Stimulated activated naive CD8-positive, alpha-beta T cell treated with anti-CD3 and anti-CD28 coated beads, Interleukin-15, Interleukin-2, amounts not matched to agents 100 ng/mL and 50 ng/mL, for 24 hours (primary cell): ENCODE results near the gene PDE7B.
"Not testable (repeated sequence)": the region's sequence is repeated elsewhere in the genome, so short reads cannot be mapped to it uniquely, and the experiment has no call there.

Experiments
- H3K27ac Mint-ChIP-seq: one replicate; pipeline ENCODE4 v1.8.0; 2021; ENCODE audit warnings: mild to moderate bottlenecking, mixed read lengths
- H3K27me3 Mint-ChIP-seq: one replicate; pipeline ENCODE4 v1.8.0; 2021; ENCODE audit warnings: mixed read lengths
- H3K36me3 Mint-ChIP-seq: one replicate; pipeline ENCODE4 v1.8.0; 2021; ENCODE audit warnings: low read depth, mixed read lengths
- H3K4me1 Mint-ChIP-seq: one replicate; pipeline ENCODE4 v1.8.0; 2021; ENCODE audit warnings: low read depth, mixed read lengths
- H3K4me3 Mint-ChIP-seq: one replicate; pipeline ENCODE4 v1.8.0; 2021; ENCODE audit warnings: mild to moderate bottlenecking, mixed read lengths
- H3K9me3 Mint-ChIP-seq: one replicate; pipeline ENCODE4 v1.8.0; 2021; ENCODE audit warnings: mixed read lengths

The PDE7B gene

GRCh38 chr6:136184738-136185137, 333.2 kb downstream of the PDE7B start:
- Mint-ChIP-seq H3K9me3 (no peaks in the 10 kb centered on the region), H3K4me1 (no peaks in the 10 kb centered on the region), H3K36me3 (no peaks in the 10 kb centered on the region), H3K4me3 (no peak overlapping the region), H3K27me3 (no peaks in the 10 kb centered on the region), H3K27ac (no peak overlapping the region)

GRCh38 chr6:136186363-136186762, 334.9 kb downstream of the PDE7B start:
- no peaks in the 10 kb centered on the region for H3K27me3 Mint-ChIP-seq
- H3K4me1 Mint-ChIP-seq, result no peaks in the 10 kb centered on the region
- H3K4me3 Mint-ChIP-seq, result no peak overlapping the region
- H3K27ac Mint-ChIP-seq, result no peak overlapping the region
- H3K9me3 Mint-ChIP-seq, result no peaks in the 10 kb centered on the region
- no peaks in the 10 kb centered on the region for H3K36me3 Mint-ChIP-seq

DNA sequence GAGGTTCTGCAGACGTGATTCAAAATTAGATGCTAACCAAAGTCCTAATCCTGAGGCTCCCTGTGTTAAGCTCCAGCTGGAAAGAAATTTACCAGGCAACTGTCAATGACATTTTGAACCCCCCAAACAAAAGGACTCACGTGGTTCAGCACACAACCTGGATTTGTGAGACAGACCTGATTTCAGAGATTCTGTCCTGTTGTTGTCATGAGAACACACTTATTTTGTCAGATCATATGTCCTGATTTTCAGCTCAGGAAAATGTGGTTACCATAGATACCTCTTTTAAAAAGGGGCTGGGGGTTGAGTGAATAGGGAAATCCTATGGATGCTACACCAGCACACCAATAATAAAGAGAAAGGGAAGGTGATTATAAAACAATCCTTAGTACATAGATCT, 337.0 kb downstream of the PDE7B start:
- no peaks in the 10 kb centered on the region for H3K27me3 Mint-ChIP-seq
- no peaks in the 10 kb centered on the region for H3K36me3 Mint-ChIP-seq
- H3K4me3 Mint-ChIP-seq, result no peak overlapping the region
- no peaks in the 10 kb centered on the region for H3K4me1 Mint-ChIP-seq
- H3K9me3 Mint-ChIP-seq, result no peaks in the 10 kb centered on the region
- no peak overlapping the region for H3K27ac Mint-ChIP-seq

DNA sequence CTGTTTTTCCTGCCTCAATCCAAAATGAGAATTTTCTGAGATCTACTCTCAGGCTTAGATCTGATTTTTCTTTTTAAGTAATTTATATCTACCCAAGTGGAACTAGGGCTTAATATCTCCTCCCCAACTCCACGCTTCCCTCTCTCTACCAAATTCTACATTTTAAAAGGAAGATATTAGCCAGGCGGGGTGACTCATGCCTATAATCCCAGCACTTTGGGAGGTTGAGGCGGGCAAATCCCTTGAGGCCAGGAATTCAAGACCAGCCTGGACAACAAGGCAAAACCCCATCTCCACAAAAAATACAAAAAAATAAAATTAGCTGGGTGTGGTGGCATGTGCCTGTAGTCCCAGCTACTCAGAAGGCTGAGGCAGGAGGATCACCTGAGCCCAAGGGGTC, 337.6 kb downstream of the PDE7B start:
- Mint-ChIP-seq H3K4me1 (no peaks in the 10 kb centered on the region), H3K4me3 (no peak overlapping the region), H3K36me3 (no peaks in the 10 kb centered on the region), H3K27ac (no peak overlapping the region), H3K27me3 (no peaks in the 10 kb centered on the region), H3K9me3 (no peaks in the 10 kb centered on the region)

DNA sequence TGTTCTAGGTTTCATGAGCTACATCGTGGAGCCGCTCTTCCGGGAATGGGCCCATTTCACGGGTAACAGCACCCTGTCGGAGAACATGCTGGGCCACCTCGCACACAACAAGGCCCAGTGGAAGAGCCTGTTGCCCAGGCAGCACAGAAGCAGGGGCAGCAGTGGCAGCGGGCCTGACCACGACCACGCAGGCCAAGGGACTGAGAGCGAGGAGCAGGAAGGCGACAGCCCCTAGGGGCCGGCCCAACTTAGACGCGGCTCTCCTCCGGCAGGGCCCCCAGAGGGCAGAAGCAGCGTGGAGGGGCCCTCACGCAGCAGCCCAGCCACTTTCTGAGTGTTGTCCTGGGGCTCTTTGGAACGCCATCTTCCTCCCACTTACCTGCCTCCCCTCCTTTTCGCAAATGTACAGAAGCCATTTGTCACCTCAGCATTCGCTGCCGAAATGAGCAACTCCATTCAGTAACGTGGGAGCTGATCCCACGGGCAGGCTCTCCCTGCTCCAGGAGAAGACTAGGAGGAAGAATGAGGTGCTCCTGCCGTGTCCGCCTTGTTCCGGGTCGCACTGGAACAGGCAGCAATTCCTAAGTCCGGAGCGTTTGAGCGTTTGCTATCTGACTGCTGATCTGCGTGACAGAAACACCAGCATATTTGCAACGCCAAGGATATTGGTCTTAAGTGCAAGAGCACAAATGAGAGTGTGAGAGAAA, 340.3 kb downstream of the PDE7B start:
- no peak overlapping the region for H3K4me3 Mint-ChIP-seq
- no peaks in the 10 kb centered on the region for H3K27me3 Mint-ChIP-seq
- no peak overlapping the region for H3K27ac Mint-ChIP-seq
- H3K36me3 Mint-ChIP-seq, result no peaks in the 10 kb centered on the region
- H3K4me1 Mint-ChIP-seq, result no peaks in the 10 kb centered on the region
- H3K9me3 Mint-ChIP-seq, result no peaks in the 10 kb centered on the region

DNA sequence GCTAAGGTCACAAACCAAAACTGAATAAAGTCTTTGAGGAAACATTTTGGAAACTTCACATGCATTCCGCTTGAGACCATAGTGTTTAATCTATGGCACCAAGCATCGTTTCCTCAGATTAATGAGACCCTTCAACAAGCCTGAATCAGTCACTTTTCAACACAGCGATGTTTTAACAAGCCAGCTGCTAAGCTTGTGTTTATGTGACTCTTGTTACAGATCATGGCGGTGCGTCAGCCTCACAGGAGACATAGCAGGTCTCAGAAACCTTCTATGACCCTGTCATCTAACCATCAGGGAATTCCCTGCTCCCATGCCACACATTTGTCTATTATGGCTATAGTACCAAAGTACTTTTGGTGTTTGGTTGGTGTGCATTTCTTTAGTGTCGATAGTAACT, 341.4 kb downstream of the PDE7B start:
- Mint-ChIP-seq H3K4me3 (no peak overlapping the region), H3K27ac (no peak overlapping the region), H3K4me1 (no peaks in the 10 kb centered on the region), H3K36me3 (no peaks in the 10 kb centered on the region), H3K27me3 (peaks cover under 1% of the 10 kb centered on the region), H3K9me3 (no peaks in the 10 kb centered on the region)

DNA sequence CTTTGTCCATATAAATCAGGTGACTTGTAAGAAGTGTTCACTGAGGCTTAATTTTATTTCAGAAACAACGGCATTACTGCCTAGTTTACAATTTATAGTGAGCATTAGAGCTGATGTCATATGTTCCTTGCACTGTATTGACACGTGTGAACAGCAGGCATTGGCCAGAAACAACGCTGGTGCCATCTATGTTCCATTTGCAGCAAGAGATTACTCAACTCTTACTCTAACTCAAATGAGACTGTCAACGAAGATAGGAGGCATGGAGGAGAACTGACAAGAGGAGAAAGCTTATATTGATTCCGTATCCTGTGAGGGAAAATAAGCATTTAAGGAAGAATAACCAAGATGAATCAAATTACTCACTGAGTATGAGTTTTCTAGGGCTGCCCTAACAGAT, 350.2 kb downstream of the PDE7B start:
- H3K4me3 Mint-ChIP-seq, result no peak overlapping the region

DNA sequence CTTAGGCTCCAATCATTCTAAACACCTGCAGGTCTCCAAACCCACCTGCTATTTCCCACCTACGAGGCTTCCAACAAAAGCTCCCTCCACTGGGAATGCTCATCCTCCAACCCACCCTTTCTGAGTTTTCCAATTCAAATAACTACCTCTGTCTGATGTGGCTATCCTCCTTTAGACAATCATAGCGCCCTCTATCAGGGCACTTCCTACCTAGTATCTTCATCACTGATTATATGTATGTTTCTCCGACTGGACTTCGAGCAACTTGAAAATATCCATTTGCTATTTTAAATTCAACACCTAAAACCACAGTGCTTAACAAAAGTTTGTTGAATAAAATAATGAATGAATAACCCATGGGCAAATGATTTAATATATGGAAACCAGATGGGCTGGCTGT, 357.3 kb downstream of the PDE7B start:
- no peak overlapping the region for H3K4me3 Mint-ChIP-seq
- no peaks in the 10 kb centered on the region for H3K9me3 Mint-ChIP-seq
- H3K27me3 Mint-ChIP-seq, result no peaks in the 10 kb centered on the region
- no peak overlapping the region for H3K27ac Mint-ChIP-seq
- no peaks in the 10 kb centered on the region for H3K4me1 Mint-ChIP-seq
- H3K36me3 Mint-ChIP-seq, result no peaks in the 10 kb centered on the region

More for the DNA sequence above, 350.2 kb downstream of the PDE7B start:
- Mint-ChIP-seq H3K27me3 (peaks cover 2% of the 10 kb centered on the region), H3K27ac (no peak overlapping the region), H3K9me3 (no peaks in the 10 kb centered on the region), H3K36me3 (no peaks in the 10 kb centered on the region), H3K4me1 (no peaks in the 10 kb centered on the region)

DNA sequence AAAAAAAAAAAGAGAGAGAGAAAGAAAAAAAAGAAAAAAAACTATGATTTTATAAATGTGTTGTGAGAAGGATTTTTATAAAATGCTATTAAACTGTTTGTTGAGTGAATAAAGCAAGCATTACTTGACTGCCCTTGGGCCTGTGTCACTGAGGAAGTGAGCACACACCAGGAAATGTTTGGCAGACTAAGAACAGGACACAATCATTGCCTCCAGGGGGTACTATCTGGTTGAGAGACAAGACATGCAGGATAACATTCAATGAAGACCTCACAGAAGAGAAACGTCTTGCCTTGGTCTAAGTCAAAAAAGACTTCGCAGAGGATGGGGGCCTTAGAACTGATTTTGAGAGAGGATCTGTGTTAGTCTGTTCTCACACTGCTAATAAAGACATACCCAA, 358.0 kb downstream of the PDE7B start:
- Mint-ChIP-seq H3K27ac (no peak overlapping the region), H3K4me3 (no peak overlapping the region), H3K27me3 (no peaks in the 10 kb centered on the region), H3K4me1 (no peaks in the 10 kb centered on the region), H3K9me3 (no peaks in the 10 kb centered on the region), H3K36me3 (no peaks in the 10 kb centered on the region)

DNA sequence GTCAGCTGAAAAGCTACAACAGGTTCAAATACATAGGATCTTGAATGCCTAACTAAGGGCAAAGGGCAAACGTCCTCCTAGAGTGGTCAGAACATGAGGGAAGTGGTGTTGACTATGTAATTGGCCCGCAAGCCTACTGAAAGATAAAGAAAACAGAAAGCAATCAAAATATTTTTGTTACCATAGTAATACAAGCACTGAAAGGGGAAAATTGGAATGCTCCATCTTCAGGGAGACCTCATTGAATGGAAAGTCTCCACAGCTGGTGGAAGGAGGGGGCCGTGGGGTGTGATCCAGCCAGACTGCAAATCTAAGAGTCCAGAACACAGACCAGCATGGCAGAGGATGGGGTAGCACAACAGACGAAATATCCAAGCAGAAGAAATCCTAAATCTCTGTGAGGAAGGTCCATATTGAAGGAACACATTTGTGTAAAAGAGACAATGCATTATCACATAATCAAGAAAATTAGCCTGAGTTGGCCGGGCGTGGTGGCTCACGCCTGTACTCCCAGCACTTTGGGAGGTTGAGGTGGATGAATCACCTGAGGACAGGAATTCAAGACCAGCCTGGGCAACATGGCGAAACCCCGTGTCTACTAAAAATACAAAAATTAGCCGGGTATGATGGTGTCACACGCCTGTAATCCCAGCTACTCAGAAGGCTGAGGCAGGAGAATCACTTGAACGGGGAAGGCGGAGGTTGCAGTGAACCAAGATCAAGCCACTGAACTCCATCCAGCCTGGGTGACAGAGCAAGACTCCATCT, 359.1 kb downstream of the PDE7B start:
- Mint-ChIP-seq H3K4me1 (no peaks in the 10 kb centered on the region), H3K9me3 (no peaks in the 10 kb centered on the region), H3K4me3 (no peak overlapping the region), H3K36me3 (no peaks in the 10 kb centered on the region), H3K27me3 (no peaks in the 10 kb centered on the region), H3K27ac (no peak overlapping the region)

DNA sequence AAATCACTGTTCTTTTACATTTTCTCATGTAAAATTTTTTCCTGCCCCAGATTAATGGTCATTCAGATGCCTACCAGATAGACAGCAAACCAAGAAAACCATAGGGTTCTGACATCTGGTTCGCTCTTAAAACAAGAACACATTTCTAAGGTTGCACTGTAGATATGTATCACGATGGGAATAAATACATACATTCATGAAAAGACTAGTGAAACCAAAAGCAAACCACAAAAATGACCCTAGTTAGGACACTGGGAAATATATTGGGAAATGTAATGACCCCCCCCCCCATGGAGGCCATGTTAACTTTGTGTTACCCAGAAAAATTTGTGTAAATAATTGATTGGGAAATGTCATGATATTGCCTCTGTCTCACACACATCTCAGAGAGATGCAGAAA, 361.1 kb downstream of the PDE7B start:
- H3K27ac Mint-ChIP-seq, result no peak overlapping the region
- no peaks in the 10 kb centered on the region for H3K36me3 Mint-ChIP-seq
- no peak overlapping the region for H3K4me3 Mint-ChIP-seq

GRCh38 chr6:136213012-136213539, 361.6 kb downstream of the PDE7B start:
- Mint-ChIP-seq H3K4me3 (no peak overlapping the region), H3K27me3 (no peaks in the 10 kb centered on the region), H3K4me1 (no peaks in the 10 kb centered on the region), H3K36me3 (no peaks in the 10 kb centered on the region), H3K27ac (no peak overlapping the region), H3K9me3 (no peaks in the 10 kb centered on the region)

More for the DNA sequence above, 361.1 kb downstream of the PDE7B start:
- Mint-ChIP-seq H3K4me1 (no peaks in the 10 kb centered on the region), H3K9me3 (no peaks in the 10 kb centered on the region), H3K27me3 (no peaks in the 10 kb centered on the region)

- no peaks in the 10 kb centered on the region for H3K36me3 Mint-ChIP-seq
- H3K4me3 Mint-ChIP-seq, result no peak overlapping the region
- no peaks in the 10 kb centered on the region for H3K4me1 Mint-ChIP-seq
- no peak overlapping the region for H3K27ac Mint-ChIP-seq
- no peaks in the 10 kb centered on the region for H3K9me3 Mint-ChIP-seq
- H3K27me3 Mint-ChIP-seq, result no peaks in the 10 kb centered on the region
These were observed 362.4 kb downstream of the PDE7B start for GRCh38 chr6:136213853-136214252.

DNA sequence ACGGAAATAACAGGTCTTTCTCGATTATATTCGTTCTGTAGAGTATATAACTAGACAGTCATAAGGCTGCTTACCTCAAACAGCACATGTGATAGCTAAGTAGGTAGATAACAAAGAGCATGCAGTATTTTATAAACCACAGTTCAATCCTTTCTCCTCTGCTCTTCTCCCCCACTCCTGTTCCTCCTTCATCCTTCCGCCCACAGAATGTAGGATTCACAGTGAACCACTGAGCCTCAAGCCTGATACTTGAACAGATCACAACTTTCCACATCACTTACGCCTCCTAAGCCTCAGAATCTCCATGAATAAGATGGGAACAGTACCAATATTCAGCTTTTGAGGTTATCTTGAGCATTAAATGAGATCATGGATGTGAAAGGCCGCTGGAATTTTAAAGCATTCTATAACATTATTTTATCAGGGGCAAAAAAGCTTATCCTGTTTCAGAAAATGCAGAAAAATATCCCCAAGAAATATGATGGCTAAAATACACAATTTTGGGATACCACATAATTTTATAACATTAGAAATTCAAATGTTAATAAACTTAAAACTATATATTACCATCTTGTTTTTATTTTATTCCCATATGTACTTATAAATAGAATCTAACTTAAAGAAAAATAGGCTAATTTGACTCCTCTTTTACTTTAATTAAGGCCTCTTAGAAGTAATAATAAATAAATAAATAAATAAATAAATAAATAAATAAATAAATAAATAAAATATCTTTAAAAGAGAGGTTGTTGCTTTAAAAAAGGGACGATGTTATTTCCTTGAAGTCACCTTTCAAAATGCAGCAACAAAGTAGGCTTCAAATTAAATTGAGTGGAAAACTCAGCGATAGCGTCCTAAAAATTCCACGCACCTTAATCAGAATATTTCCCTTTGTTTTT, 365.3 kb downstream of the PDE7B start:
- H3K4me1 Mint-ChIP-seq, result no peaks in the 10 kb centered on the region

DNA sequence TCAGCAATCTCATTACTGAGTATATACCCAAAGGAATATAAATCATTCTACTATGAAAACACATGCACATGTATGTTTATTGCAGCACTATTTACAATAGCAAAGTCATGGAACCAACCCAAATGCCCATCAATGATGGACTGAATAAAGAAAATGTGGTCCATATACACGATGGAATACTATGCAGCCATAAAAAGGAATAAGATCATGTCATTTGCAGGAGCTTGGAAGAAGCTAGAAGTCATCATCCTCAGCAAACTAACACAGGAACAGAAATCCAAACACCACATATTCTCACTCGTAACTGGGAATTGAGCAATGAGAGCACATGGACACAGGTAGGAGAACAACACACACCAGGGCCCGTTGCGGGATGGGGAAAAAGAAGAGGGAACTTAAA, 373.5 kb downstream of the PDE7B start:
- H3K4me3 Mint-ChIP-seq, H3K27me3 Mint-ChIP-seq, H3K36me3 Mint-ChIP-seq, H3K27ac Mint-ChIP-seq, H3K9me3 Mint-ChIP-seq: not testable (repeated sequence)
- H3K4me1 Mint-ChIP-seq, result peaks cover 13% of the 10 kb centered on the region

More for the DNA sequence above, 365.3 kb downstream of the PDE7B start:
- Mint-ChIP-seq H3K36me3 (no peaks in the 10 kb centered on the region), H3K27me3 (no peaks in the 10 kb centered on the region), H3K9me3 (peaks cover 7% of the 10 kb centered on the region), H3K4me3 (no peak overlapping the region), H3K27ac (no peak overlapping the region)
